Prostate gland (tissue), 2 donors: Measurements from ENCODE around the gene PRKACB.

Experiments used
- POLR2A ChIP-seq: fragments of 450-650 bp; IDR thresholded peaks from one replicate; pipeline ENCODE4 v1.6.1; 2016; ENCODE audit warnings: antibody characterized with exemption, mild to moderate bottlenecking
- TF ChIP-seq, protein P1 (sequence below), 4 experiments: fragments of 200-600 bp in 2 of 4; fragments of 450-650 bp in 2 of 4; sonication (generic) in 2 of 4; IDR thresholded peaks; 1 replicate in 3 of 4; 2 replicates in 1 of 4; pipeline ENCODE4 v1.5.1; 2016 to 2019; ENCODE audit warnings: antibody characterized with exemption in 4 of 4, mild to moderate bottlenecking in 2 of 4, moderate library complexity in 2 of 4

DNA sequence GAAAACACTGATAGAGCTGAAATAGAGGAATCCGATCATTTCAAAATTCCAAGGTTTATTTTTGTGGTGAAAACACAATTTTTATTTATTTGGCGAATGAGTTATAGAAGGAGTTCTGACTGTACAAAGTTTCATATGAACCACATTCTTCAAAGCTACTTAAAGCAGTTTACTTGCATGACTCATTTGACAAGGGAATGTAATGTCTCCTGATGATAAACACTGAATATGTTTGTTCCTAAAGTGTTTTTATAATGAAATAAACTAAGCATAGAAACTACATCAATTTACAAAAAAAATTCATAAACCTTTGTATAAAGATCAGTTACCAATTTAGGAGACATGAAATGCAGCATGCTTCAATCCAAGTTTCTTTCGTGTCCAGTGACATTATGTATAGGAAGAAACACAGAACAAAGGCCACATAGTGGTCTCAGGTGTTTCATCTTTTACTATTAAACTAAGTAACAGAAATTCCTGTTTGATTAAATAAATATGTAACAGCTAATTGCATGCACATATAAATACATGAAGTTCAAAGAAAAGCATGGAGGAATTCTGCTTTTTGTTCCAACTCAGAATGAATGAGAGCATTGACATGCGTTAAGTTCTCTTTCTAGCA lies 2.5 kb downstream of the PRKACB start:
- TF ChIP-seq, protein P1, sequence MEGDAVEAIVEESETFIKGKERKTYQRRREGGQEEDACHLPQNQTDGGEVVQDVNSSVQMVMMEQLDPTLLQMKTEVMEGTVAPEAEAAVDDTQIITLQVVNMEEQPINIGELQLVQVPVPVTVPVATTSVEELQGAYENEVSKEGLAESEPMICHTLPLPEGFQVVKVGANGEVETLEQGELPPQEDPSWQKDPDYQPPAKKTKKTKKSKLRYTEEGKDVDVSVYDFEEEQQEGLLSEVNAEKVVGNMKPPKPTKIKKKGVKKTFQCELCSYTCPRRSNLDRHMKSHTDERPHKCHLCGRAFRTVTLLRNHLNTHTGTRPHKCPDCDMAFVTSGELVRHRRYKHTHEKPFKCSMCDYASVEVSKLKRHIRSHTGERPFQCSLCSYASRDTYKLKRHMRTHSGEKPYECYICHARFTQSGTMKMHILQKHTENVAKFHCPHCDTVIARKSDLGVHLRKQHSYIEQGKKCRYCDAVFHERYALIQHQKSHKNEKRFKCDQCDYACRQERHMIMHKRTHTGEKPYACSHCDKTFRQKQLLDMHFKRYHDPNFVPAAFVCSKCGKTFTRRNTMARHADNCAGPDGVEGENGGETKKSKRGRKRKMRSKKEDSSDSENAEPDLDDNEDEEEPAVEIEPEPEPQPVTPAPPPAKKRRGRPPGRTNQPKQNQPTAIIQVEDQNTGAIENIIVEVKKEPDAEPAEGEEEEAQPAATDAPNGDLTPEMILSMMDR (IDR thresholded peaks at IDR 0.05), result no peak
- TF ChIP-seq POLR2A, result no peak
